Breast epithelium (tissue), 3 donors: ENCODE results near the gene ZSWIM1.

Source experiments
- CTCF ChIP-seq, 3 donors: fragments of 450-650 bp; IDR thresholded peaks; one replicate each; pipeline ENCODE4 v1.5.1; 2016 to 2017; ENCODE audit warnings: antibody characterized with exemption in 3 of 3, mild to moderate bottlenecking in 3 of 3, moderate library complexity in 3 of 3
- POLR2A ChIP-seq: fragments of 450-650 bp; IDR thresholded peaks from one replicate; pipeline ENCODE4 v1.6.1; 2016; ENCODE audit warnings: antibody characterized with exemption, mild to moderate bottlenecking, moderate library complexity
- POLR2AphosphoS5 ChIP-seq, 3 donors: sonication (generic); formaldehyde crosslinking; IDR thresholded peaks; one replicate each; pipeline ENCODE4 v1.6.1; 2017; ENCODE audit warnings: antibody characterized with exemption in 3 of 3

DNA sequence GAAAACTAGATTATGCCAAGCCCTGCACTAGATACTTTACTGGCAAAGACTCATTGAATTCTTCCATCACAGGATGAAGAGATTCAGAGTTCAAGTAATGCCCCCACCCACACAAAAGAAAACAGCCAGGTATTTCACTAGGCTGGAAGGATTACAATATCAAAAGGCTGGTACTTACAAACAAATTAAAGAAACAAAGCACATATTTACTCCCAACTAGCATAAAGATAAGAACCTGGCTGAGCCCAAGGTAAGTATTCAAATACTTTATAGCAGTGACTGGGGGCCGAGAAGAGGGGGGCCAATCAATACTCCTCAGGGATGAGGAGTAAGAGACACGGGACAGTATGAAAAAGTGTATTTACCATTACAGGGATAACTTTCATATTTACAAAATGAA is 27.5 kb upstream of the ZSWIM1 start:
- TF ChIP-seq CTCF (IDR thresholded peaks at IDR 0.05) (no peak), POLR2A (no peak), POLR2AphosphoS5 (IDR thresholded peaks at IDR 0.05) (no peak)
